Activated CD8-positive, alpha-beta memory T cell treated with anti-CD3 and anti-CD28 coated beads for 36 hours (primary cell): Measurements from ENCODE around the gene FHIT. TPM values are rescaled to one million over a fixed set of nuclear protein-coding genes. Genes with fewer than 3 reads are reported as not detected.

Experiments used
- CTCF ChIA-PET: fragments of 350-600 bp; sonication (Branson Sonifier 250); formaldehyde crosslinking; loops from one replicate; lab custom pipeline; 2021; ENCODE audit warnings: antibody characterized with exemption; lab: Charles Lee
- POLR2A ChIA-PET: fragments of 350-600 bp; sonication (Branson Sonifier 250); formaldehyde crosslinking; loops from one replicate; lab custom pipeline; 2021; ENCODE audit warnings: antibody characterized with exemption; lab: Charles Lee
- total RNA-seq, 2 experiments: library from RNA; stranded (reverse); gene quantifications; one replicate each; pipeline ENCODE4 v1.2.3, GENCODE V29; 2021

The FHIT gene
- total RNA-seq, 2 experiments from 2014 or later: 5.0 to 5.7 TPM

- ChIA-PET POLR2A (no interaction called here), CTCF (no interaction called here)
Observed at GRCh38 chr3:60102154-60102553, 1149.1 kb downstream of the FHIT start.

GRCh38 chr3:60101621-60102020 is 1149.6 kb downstream of the FHIT start:
- ChIA-PET CTCF (no interaction called here), POLR2A (no interaction called here)

- ChIA-PET CTCF (no interaction called here), POLR2A (interaction anchor here (0.6 kb wide), 1 partner anchor 108 kb away, joined by 3 read pairs; no protein-coding TSS in a partner anchor)
Observed at GRCh38 chr3:60096403-60096802, 1154.8 kb downstream of the FHIT start.

GRCh38 chr3:60095930-60096329 is 1155.3 kb downstream of the FHIT start:
- ChIA-PET POLR2A (no interaction called here), CTCF (interaction anchor here (1.5 kb wide), 1 partner anchor 14 kb away, joined by 5 read pairs; no protein-coding TSS in a partner anchor)

- ChIA-PET POLR2A (no interaction called here), CTCF (interaction anchor here (1.5 kb wide), 1 partner anchor 13 kb away, joined by 5 read pairs; no protein-coding TSS in a partner anchor)
Observed at GRCh38 chr3:60095516-60095915, 1155.7 kb downstream of the FHIT start.

- POLR2A ChIA-PET: interaction anchor here (0.7 kb wide), 1 partner anchor 84 kb away, joined by 3 read pairs; no protein-coding TSS in a partner anchor
- CTCF ChIA-PET: interaction anchor here (1.5 kb wide), 1 partner anchor 12 kb away, joined by 5 read pairs; no protein-coding TSS in a partner anchor
Observed at GRCh38 chr3:60094392-60094947, 1156.8 kb downstream of the FHIT start.

GRCh38 chr3:60090548-60090947 is 1160.7 kb downstream of the FHIT start:
- ChIA-PET CTCF (interaction anchor here (0.7 kb wide), 1 partner anchor 500 kb away, joined by 4 read pairs; no protein-coding TSS in a partner anchor), POLR2A (no interaction called here)

- ChIA-PET POLR2A (no interaction called here), CTCF (interaction anchor here (0.6 kb wide), 1 partner anchor 29 kb away, joined by 3 read pairs; no protein-coding TSS in a partner anchor)
Observed at GRCh38 chr3:60086811-60087210, 1164.4 kb downstream of the FHIT start.

GRCh38 chr3:60085649-60086048 is 1165.6 kb downstream of the FHIT start:
- POLR2A ChIA-PET: no interaction called here
- CTCF ChIA-PET: no interaction called here

GRCh38 chr3:60081381-60082095 is 1169.7 kb downstream of the FHIT start:
- POLR2A ChIA-PET: no interaction called here
- CTCF ChIA-PET: interaction anchor here (1.5 kb wide), 1 partner anchor 13 kb away, joined by 5 read pairs; no protein-coding TSS in a partner anchor

GRCh38 chr3:60080648-60081047 is 1170.6 kb downstream of the FHIT start:
- ChIA-PET CTCF (no interaction called here), POLR2A (no interaction called here)

GRCh38 chr3:60079076-60079475 is 1172.2 kb downstream of the FHIT start:
- POLR2A ChIA-PET: no interaction called here
- CTCF ChIA-PET: no interaction called here

- CTCF ChIA-PET: no interaction called here
Observed at GRCh38 chr3:60076331-60076730, 1174.9 kb downstream of the FHIT start.

GRCh38 chr3:60073942-60074341 is 1177.3 kb downstream of the FHIT start:
- CTCF ChIA-PET: no interaction called here

More at GRCh38 chr3:60076331-60076730, 1174.9 kb downstream of the FHIT start:
- POLR2A ChIA-PET: no interaction called here

GRCh38 chr3:60073228-60073627 is 1178.0 kb downstream of the FHIT start:
- CTCF ChIA-PET: no interaction called here
- POLR2A ChIA-PET: no interaction called here

More at GRCh38 chr3:60073942-60074341, 1177.3 kb downstream of the FHIT start:
- POLR2A ChIA-PET: no interaction called here

- ChIA-PET POLR2A (no interaction called here), CTCF (no interaction called here)
Observed at GRCh38 chr3:60070366-60070765, 1180.9 kb downstream of the FHIT start.

- ChIA-PET POLR2A (no interaction called here), CTCF (no interaction called here)
Observed at GRCh38 chr3:60065227-60065868, 1185.9 kb downstream of the FHIT start.

GRCh38 chr3:60064210-60065178 is 1186.8 kb downstream of the FHIT start:
- CTCF ChIA-PET: no interaction called here

GRCh38 chr3:60056404-60056803 is 1194.8 kb downstream of the FHIT start:
- ChIA-PET POLR2A (no interaction called here), CTCF (no interaction called here)

More at GRCh38 chr3:60064210-60065178, 1186.8 kb downstream of the FHIT start:
- POLR2A ChIA-PET: no interaction called here
